Measurements from ENCODE around the gene PIK3R2. TPM values are rescaled to one million over a fixed set of nuclear protein-coding genes. Genes with fewer than 3 reads are reported as not detected.

PIK3R2 gene
- total RNA-seq, 1 experiment from 2014 or later, result 38.1 TPM

GRCh38 chr19:18113827-18114226 is 39.1 kb upstream of the PIK3R2 start:
- H3K36me3 ChIP-seq (ENCODE audit: insufficient read depth, low read length, poor library complexity, severe bottlenecking), result no peaks in the 10 kb centered on the region
- no peak overlapping the region for H3K27ac ChIP-seq (ENCODE audit: low read depth, low read length, poor library complexity, severe bottlenecking)
- H3K9me3 ChIP-seq (ENCODE audit: low read depth, low read length, poor library complexity, severe bottlenecking), result no peaks in the 10 kb centered on the region
- ChIA-PET CTCF (interaction anchor here (0.7 to 1.3 kb wide), 6 partner anchors 11 to 138 kb away, joined by 3 to 23 read pairs (median 5); partner anchors contain the start of gene MAST3), POLR2A (ENCODE audit: low non-redundant PET) (no interaction called here)
- intact Hi-C loops (cut with micrococcal nuclease; ENCODE audit: unreplicated experiment), result loop anchor here (2.0 to 5.0 kb wide), 3 partner anchors 38 to 137 kb away; partner anchors contain the start of gene PIK3R2
- H3K27me3 ChIP-seq (replicated peaks; ENCODE audit: insufficient read depth, low read depth, low read length, poor library complexity), result no peaks in the 10 kb centered on the region
- peaks cover 13% of the 10 kb centered on the region for H3K4me1 ChIP-seq (ENCODE audit: insufficient read depth, low read length, poor library complexity, severe bottlenecking)
- no TSS peak for BruUV-seq (replicated peaks)
- H3K4me3 ChIP-seq (ENCODE audit: low read depth, low read length, poor library complexity, severe bottlenecking), result no peak overlapping the region
- DNase-seq (ENCODE audit: low spot score), result no peak
- TF ChIP-seq CTCF (conservative IDR thresholded peaks at IDR 0.05; ENCODE audit: low read depth, low read length) (no peak), EZH2 (IDR thresholded peaks at IDR 0.05; ENCODE audit: borderline replicate concordance, low read depth, low read length, poor library complexity, severe bottlenecking) (no peak)

GRCh38 chr19:18114483-18114882 is 38.5 kb upstream of the PIK3R2 start:
- DNase-seq (ENCODE audit: low spot score), result no peak
- TF ChIP-seq EZH2 (IDR thresholded peaks at IDR 0.05; ENCODE audit: borderline replicate concordance, low read depth, low read length, poor library complexity, severe bottlenecking) (no peak), CTCF (conservative IDR thresholded peaks at IDR 0.05; ENCODE audit: low read depth, low read length) (no peak)
- Histone ChIP-seq H3K27ac (ENCODE audit: low read depth, low read length, poor library complexity, severe bottlenecking) (no peak overlapping the region), H3K27me3 (replicated peaks; ENCODE audit: insufficient read depth, low read depth, low read length, poor library complexity) (no peaks in the 10 kb centered on the region), H3K9me3 (ENCODE audit: low read depth, low read length, poor library complexity, severe bottlenecking) (no peaks in the 10 kb centered on the region), H3K4me3 (ENCODE audit: low read depth, low read length, poor library complexity, severe bottlenecking) (no peak overlapping the region), H3K4me1 (ENCODE audit: insufficient read depth, low read length, poor library complexity, severe bottlenecking) (peaks cover 15% of the 10 kb centered on the region), H3K36me3 (ENCODE audit: insufficient read depth, low read length, poor library complexity, severe bottlenecking) (no peaks in the 10 kb centered on the region)
- CTCF ChIA-PET, result no interaction called here
- POLR2A ChIA-PET (ENCODE audit: low non-redundant PET), result no interaction called here
- intact Hi-C loops (cut with micrococcal nuclease; ENCODE audit: unreplicated experiment), result loop anchor here (5.0 kb wide), 2 partner anchors 38 to 53 kb away; partner anchors contain the start of gene PIK3R2
- no TSS peak for BruUV-seq (replicated peaks)

GRCh38 chr19:18117364-18117691 is 35.6 kb upstream of the PIK3R2 start:
- no peak for DNase-seq (ENCODE audit: low spot score)
- TF ChIP-seq EZH2 (IDR thresholded peaks at IDR 0.05; ENCODE audit: borderline replicate concordance, low read depth, low read length, poor library complexity, severe bottlenecking) (no peak), CTCF (conservative IDR thresholded peaks at IDR 0.05; ENCODE audit: low read depth, low read length) (no peak)
- no peaks in the 10 kb centered on the region for H3K36me3 ChIP-seq (ENCODE audit: insufficient read depth, low read length, poor library complexity, severe bottlenecking)
- CTCF ChIA-PET, result no interaction called here
- H3K27ac ChIP-seq (ENCODE audit: low read depth, low read length, poor library complexity, severe bottlenecking), result peak overlapping the region; percentile 49
- peak overlapping the region; percentile 73 for H3K4me3 ChIP-seq (ENCODE audit: low read depth, low read length, poor library complexity, severe bottlenecking)
- POLR2A ChIA-PET (ENCODE audit: low non-redundant PET), result no interaction called here
- no peaks in the 10 kb centered on the region for H3K9me3 ChIP-seq (ENCODE audit: low read depth, low read length, poor library complexity, severe bottlenecking)
- no TSS peak for BruUV-seq (replicated peaks)
- peaks cover 11% of the 10 kb centered on the region for H3K4me1 ChIP-seq (ENCODE audit: insufficient read depth, low read length, poor library complexity, severe bottlenecking)
- intact Hi-C loops (cut with micrococcal nuclease; ENCODE audit: unreplicated experiment), result no loop called here
- H3K27me3 ChIP-seq (replicated peaks; ENCODE audit: insufficient read depth, low read depth, low read length, poor library complexity), result no peaks in the 10 kb centered on the region

Data from A673 (cell line).